C4-2B (cell line): ENCODE results near the gene COL3A1.

Experiments
- H3K27ac ChIP-seq: fragments of 450-650 bp; 2 replicates; pipeline ENCODE4 v1.5.1; 2017
- ZFX ChIP-seq: fragments of 450-650 bp; IDR thresholded peaks from 2 replicates; pipeline ENCODE4 v1.6.1; 2017
- TF ChIP-seq, protein P1 (sequence below): fragments of 450-650 bp; conservative IDR thresholded peaks from 2 replicates; pipeline ENCODE4 v1.5.1; 2017; ENCODE audit warnings: mild to moderate bottlenecking

COL3A1 gene

GRCh38 chr2:189010536-189010935, 36.4 kb downstream of the COL3A1 start:
- H3K27ac ChIP-seq = no peak overlapping the region
- no peak for TF ChIP-seq ZFX

GRCh38 chr2:189012351-189012750, 38.2 kb downstream of the COL3A1 start:
- H3K27ac ChIP-seq = no peak overlapping the region
- TF ChIP-seq ZFX = no peak
- TF ChIP-seq, protein P1, sequence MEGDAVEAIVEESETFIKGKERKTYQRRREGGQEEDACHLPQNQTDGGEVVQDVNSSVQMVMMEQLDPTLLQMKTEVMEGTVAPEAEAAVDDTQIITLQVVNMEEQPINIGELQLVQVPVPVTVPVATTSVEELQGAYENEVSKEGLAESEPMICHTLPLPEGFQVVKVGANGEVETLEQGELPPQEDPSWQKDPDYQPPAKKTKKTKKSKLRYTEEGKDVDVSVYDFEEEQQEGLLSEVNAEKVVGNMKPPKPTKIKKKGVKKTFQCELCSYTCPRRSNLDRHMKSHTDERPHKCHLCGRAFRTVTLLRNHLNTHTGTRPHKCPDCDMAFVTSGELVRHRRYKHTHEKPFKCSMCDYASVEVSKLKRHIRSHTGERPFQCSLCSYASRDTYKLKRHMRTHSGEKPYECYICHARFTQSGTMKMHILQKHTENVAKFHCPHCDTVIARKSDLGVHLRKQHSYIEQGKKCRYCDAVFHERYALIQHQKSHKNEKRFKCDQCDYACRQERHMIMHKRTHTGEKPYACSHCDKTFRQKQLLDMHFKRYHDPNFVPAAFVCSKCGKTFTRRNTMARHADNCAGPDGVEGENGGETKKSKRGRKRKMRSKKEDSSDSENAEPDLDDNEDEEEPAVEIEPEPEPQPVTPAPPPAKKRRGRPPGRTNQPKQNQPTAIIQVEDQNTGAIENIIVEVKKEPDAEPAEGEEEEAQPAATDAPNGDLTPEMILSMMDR = no peak

DNA sequence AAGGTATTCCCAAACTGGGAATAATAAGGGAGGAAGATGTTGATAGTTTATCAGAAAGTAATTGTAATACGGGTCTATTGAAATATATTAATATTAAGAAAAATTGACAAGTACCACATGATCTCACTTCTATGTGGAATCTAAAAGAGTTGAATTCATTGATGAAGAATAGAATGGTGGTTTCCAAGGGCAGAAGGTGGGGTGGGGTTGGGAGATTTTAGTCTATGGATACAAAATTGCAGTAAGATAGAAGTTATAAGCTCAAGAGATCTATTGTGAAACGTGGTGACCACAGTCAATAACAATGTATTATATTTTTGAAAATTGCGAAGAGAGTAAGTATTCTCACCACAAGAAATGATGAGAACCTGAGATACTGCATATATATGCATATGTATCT, 38.9 kb downstream of the COL3A1 start:
- TF ChIP-seq ZFX = no peak
- TF ChIP-seq, protein P1 = no peak

DNA sequence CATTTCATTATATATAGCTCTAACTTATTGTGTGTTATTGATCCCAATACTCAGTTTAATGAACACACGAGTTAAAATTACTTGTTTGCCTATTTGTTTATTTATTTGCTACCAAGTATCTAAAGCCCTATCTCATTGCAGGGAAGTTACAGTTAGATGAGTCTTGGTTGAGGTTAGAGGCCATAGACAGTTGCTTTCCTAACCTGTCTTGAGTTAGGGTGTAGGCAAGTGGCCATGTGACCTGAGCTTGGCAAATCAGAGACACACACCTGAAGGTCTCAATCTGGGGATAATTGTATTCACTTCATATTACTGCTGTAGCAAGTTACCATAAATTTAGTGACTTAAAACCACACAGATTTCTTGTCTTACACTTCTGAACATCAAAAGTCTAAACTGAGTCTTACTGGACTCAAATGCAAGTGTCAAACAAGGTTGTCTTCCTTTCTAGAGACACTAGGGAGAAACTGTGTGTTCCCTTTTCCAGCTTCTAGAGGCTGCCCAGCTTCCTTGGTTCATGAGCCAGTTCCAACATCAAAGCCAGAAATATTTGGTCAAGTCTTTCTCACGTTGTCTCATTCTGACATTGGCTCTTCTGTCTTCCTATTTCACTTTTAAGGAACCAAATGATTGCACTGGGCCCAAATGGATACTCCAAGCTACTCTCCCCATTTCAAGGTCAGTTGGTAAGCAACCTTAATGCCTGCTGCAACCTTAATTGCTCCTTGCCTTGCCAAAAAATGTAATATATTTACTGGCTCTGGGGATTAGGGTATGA, 39.7 kb downstream of the COL3A1 start:
- TF ChIP-seq, protein P1 = no peak
- TF ChIP-seq ZFX = no peak
- H3K27ac ChIP-seq = no peak overlapping the region

More for the DNA sequence above, 38.9 kb downstream of the COL3A1 start:
- H3K27ac ChIP-seq = no peak overlapping the region

- TF ChIP-seq, protein P1 = no peak
- no peak for TF ChIP-seq ZFX
- H3K27ac ChIP-seq = no peak overlapping the region
Observed at GRCh38 chr2:189014449-189015138, 40.4 kb downstream of the COL3A1 start.

- no peak overlapping the region for H3K27ac ChIP-seq
- no peak for TF ChIP-seq ZFX
- TF ChIP-seq, protein P1 = no peak
Observed at GRCh38 chr2:189015359-189015758, 41.2 kb downstream of the COL3A1 start.

- no peak overlapping the region for H3K27ac ChIP-seq
- TF ChIP-seq, protein P1 = no peak
- TF ChIP-seq ZFX = no peak
Observed at GRCh38 chr2:189016311-189016861, 42.2 kb downstream of the COL3A1 start.
